SH-SY5Y (cell line): ENCODE data around the gene PROX1.

Experiments
- GATA2 ChIP-seq: IDR thresholded peaks from 2 replicates; pipeline ENCODE4 v1.6.1; 2011; ENCODE audit warnings: mild to moderate bottlenecking, low read depth, low read length
- GATA3 ChIP-seq: IDR thresholded peaks from 2 replicates; pipeline ENCODE4 v1.6.1; 2011; ENCODE audit warnings: low read depth, mild to moderate bottlenecking, low read length, moderate library complexity

Gene PROX1

DNA sequence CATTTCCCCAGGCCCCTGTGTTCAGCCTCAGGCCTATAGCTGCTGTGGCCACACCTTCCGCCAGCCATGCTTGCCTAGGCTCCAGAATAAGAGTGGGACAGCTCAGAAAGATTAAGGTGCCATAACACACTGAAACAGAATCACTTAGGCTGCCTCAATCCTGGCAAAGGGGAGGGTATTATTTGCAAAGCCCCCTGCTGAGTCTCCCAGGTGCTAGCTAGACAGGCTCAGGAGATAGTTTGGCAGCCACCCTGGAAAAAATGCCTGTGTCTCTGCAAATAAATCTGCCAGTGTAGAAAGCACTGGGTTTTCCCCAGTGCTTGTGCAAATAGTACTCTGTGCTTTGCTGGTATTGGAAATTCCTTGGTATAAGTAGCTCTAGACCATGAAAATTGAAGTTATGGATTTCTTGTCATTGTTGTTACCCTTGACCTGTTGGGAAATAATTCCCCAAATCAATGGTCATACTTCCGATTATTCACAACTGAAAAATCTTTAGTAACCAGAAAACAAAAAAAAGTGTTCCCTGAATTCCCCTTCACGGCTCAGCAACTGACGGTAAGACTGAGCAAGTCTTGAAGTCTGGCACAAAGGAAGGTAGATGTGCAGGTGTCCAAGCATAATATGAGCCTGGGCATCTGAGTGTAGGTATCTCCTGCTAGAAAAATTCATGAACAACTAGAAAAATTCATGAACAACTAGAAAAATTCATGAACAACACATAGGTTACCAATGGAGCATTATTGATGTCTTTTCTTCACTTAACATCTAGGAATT is 56.9 kb downstream of the PROX1 start:
- no peak for TF ChIP-seq GATA3
- no peak for TF ChIP-seq GATA2

DNA sequence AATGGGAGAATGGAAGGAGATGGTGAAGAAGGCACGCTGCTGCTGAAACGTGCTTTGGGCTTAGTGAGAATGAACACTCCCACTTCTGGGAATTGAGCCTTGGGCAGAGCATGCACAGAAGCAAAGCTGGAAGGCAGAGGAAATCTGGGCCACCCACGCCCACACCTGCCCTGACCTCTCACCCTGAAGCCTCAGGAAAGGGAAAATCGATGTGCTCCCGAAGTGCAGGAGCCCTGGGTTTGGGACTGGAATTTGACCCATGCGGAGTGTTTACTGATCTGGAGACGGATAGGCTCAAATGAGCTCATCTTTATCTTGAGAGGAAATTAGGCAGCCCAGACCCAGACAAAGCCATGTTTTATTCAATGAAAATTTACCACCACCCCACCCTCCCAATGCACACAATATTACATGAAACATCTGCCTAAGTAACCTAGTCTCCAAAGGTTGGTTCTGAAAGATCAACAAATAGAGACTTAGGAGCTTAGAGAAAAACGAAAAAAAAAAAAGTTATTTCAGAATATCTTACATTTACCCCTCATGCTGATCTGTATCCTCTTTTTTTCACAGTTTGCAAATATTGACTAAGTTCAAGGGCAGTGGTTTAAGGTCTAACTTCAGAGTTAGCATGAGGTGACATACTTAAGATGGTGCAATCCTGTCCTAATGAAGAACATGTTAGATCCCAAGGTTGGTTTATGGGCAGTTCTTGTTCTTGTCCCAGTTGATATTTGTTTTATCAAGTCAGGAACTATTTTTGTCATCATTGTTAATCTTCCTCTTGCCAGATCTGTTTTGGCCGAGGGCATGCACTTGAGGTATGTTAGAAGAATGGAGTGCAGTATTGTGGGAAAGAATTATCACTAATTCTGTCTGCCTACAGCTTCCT is 63.0 kb downstream of the PROX1 start:
- TF ChIP-seq GATA3 (no peak), GATA2 (no peak)

DNA sequence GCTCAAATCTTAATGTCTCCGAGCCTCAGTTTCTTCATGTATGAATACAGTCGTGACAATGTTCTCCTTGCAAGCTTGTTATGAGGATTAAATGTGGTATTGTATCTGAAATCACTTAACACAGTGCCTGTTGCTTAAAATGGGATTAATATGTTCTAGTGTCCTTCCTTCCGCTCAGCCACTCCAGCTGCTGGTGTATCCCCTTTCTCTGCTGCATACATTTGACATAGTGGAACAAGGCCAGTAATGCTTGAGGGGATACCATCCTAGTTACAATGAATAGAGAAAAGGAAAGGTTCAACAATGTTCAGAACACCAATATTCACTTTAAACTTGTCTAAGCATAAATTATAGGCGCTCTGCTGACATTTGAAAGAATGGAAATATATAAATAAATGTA is 64.0 kb downstream of the PROX1 start:
- TF ChIP-seq GATA2 (no peak), GATA3 (no peak)

DNA sequence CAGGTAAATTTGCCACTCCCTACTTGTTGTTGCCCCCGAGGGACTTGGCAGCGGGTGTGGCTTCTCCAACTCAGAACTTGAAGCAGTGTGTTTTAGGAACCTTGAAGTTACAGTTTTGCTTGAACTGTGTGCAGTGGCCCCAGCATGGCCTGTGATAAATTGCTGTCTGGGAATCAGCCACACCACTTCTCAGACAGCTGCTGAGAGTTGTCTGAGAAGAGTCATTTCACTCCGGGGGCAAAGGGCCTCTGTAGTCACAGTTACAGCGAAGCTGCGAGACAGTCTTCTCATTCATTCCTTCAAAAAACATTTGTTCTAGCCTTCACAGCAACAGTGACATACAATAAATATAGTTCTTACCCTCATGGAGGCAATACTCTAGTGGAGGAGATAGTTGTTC is 70.3 kb downstream of the PROX1 start:
- TF ChIP-seq GATA3 (no peak), GATA2 (no peak)

DNA sequence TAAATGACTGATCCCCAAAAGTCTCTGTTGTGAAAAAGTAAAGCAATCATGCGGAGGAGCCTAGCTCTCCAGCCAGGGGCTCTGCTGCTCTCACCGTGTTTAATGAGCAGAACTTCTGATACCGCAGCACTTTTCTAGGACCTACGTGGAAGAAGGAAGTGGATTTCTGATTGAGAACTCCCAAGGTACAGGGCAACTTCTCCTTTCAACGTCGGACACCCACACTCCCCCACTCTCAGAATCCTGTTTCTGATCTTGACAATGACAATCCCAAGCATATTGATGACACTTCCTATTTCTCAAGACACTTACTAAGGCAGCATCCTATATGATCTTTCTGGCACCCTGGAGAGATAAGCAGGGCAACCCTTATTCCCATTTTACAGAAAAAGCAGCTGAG is 78.4 kb downstream of the PROX1 start:
- TF ChIP-seq GATA3 = no peak
- TF ChIP-seq GATA2 = no peak

DNA sequence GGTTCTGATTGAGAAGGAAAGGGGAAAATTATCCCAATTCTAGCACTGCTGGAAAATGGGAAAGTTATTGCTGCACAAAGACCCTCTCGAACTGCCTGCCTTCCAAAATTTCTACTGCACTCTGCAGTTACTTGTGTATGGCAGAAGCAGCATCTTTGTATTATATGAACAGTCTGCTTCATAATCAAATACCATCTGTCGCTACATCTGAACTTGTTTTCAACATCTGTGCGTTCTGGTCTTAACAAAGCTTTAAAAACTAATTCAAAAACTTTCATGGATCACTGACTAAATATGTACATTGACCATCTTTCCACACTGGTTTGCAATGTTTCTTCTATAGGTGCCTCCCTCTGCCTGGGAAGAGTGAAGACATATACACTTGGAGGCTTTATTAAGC is 79.2 kb downstream of the PROX1 start:
- TF ChIP-seq GATA3 (no peak), GATA2 (no peak)

DNA sequence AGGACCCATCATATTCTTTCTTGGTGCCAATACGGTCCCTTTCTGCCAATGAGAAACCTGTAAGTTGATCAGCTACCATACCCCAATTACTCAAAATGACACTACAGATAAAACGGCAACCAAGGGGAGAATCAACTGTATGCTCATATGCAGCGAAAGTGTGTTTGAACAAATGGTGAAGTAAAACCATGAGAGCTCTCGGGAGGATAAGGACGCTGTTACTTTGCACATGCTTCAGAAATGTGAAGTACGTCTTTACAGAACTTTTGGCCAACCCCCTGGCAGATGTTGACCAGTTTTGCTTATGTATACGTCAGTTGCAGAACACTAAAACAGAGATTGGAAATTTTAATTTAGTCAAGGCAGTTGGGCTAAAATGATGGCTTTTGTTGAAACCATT is 79.6 kb downstream of the PROX1 start:
- TF ChIP-seq GATA2 = no peak
- TF ChIP-seq GATA3 = no peak

DNA sequence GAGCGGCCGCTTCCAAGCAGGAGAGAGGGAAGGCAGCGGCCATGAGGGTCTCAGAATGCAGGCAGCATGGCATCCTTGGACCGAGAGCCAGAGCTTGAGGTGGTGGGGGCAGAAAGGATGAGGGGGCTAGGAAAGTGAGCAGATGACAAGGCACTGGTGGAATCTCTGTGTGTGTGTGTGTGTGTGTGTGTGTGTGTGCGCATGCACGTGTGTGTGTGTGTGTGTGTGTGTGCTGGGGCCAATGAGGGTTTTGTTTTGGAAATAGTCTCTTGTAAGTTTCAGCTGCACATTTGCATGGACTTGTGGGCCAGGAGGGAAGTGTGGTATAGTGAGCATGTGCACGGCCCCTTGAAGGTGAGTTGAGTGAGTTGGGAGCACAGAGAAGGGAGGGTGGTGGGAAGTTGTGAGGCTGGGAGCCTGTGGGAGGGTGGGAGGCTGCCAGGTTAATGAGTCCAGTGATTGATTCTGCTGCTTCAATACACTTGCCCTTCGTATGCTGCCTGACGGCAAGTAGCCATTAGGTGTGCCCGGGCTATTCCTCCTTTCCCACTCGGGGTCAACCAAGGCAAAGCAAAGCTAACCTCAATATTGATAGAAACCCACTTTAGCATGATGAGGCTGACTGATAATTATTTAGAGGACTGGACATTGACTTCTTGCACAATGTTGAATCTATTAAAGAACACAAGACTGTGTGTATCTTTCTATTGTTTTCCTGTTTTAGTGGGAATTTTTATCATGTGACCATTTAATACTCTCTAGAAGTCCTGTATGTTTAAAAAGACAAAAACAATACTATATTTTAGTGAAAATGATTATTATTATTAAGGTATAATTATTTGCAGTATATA is 80.3 kb downstream of the PROX1 start:
- TF ChIP-seq GATA3 = no peak
- no peak for TF ChIP-seq GATA2

DNA sequence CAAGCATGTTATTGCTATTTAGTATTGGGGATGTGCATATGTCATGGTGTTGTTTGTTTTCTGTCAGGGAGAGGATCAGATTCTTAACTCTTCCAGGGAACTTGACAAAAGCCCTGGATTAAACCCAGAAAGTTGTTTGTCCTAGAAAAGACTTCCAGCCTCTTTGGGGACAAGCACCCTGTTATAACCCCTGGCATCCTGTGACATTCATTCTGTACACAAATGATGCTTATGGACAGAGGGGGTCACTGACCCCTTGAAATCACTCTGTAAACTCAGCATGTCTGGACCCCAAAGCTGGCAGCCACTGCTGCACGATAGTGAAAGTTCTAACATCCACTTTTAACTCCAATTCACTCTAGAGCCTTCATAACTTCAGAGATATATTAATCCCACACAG is 81.2 kb downstream of the PROX1 start:
- TF ChIP-seq GATA2 (no peak), GATA3 (no peak)

DNA sequence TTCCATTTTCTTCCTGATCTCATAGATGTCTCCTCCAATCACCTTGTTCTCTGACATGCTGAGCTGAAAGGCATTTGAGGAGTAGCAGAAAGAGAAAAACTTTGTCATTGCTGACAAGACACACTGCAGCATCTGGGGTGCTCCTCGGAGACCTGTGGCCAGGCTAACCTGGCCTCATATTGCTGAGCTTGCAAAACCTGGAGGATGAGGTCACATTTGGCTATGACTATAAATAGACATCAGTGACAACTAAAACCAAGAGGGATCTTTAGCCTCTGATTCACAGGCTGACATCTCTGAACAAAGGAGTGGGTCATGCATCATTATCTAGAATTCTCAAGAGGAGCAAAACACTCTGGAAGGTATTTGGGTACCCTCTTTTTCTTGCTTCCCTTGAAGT is 83.7 kb downstream of the PROX1 start:
- no peak for TF ChIP-seq GATA2
- TF ChIP-seq GATA3 = no peak

DNA sequence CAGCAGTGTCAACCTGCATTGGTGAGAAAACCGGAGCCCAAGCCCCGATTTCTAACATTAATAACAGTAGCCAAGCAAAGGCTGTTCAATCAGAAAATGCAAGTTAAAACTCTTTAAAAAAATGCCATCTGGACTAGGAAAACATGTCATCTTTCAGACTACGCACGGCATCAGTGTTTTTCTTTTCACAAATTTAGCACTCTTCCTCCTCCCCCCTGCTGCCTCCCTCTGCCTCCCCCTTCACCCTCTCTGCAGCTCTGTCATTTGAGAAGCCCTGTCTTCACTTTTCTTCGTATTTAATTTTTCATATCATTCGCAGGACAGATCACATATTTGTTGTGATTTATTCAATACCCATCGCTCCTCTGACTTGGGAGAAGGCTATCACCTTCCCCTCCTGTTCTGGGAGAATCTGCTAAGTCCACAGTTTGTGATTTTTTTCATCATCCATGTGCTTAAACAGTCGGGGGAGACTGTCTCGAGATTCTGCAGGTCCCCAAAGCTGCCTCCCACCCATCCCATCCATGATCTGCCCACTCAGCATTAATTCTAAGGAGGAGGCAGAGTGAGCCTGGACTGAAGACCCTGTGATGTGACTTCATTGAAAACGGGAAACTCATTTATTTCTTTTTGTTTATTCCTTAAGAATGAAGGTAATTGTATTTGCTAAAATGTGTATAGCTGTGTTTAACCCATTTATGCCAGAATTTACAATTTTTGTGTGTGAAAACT is 84.8 kb downstream of the PROX1 start:
- TF ChIP-seq GATA3 (no peak), GATA2 (no peak)

DNA sequence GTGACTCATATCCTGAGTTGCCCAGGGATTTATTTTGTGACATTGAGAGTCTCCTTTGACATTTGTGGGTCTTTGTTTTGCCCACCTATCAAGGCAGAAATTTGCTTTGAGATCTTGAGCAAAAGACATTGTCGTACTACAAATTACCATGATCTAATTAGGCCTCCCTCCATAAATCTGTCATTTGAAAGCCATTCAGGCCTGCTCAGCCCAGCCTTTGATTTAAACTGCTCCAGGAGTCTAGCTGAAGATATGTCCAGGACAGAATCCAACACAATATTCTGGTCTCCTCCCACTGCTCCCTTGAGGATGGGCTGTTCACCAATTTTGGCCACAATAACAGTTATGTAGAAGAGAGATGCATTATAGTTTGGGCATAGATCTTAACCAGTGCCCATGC is 86.7 kb downstream of the PROX1 start:
- TF ChIP-seq GATA2 (no peak), GATA3 (no peak)

DNA sequence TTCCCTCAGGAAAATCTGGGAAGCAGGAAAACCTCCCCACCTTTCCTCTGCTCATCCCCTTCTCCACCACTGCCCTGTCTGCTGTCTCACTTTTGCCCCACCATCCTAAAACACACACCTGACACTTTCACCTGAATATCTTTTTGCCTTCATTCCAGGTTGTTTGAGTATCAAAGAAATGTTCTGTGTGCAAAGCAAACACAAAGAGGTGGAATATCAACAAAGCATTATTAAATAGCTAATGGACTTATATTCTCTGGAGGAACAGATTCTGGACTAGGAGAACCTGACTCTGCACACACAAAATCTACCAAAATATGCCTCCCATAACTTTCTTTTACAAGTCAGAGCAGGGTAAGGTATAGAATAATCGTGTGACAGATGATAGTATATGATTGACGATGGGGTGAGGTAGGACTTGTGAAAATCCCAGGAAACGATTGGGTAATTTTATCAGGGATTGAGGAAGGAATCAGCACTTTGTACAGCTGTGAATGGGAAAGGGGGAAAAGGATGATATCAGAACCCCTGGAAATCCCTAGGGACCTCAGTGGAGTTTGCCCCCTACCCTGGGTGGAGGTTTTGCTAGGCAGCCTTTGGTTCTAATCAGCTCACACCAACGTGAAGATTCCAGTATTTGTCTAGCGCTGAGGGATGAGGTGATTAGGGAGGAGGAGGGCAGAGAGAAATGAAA is 87.7 kb downstream of the PROX1 start:
- TF ChIP-seq GATA3 (no peak), GATA2 (no peak)
